ENCODE data around the gene GSTM4. TPM values are rescaled to one million over a fixed set of nuclear protein-coding genes. Genes with fewer than 3 reads are reported as not detected.
A peak's percentile ranks its signal among the peaks of the same experiment; 100 is the strongest.

The GSTM4 gene
- total and polyA plus RNA-seq, 9 of the 15 experiments (the other 6 are each of a cell fraction or from before 2014, with no cell fraction given), result 18.8 to 53.4 (median 38.8) TPM

- TF ChIP-seq THRB (CRISPR knock-in tag; conservative IDR thresholded peaks at IDR 0.05), result no peak
- no peak for TF ChIP-seq ZNF23 (CRISPR knock-in tag; IDR thresholded peaks at IDR 0.05)
- TF ChIP-seq XRCC4 (IDR thresholded peaks at IDR 0.05; ENCODE audit: extremely low read depth, insufficient read depth, insufficient read length), result no peak
- TF ChIP-seq KDM5B (IDR thresholded peaks at IDR 0.05; ENCODE audit: insufficient replicate concordance, low read depth, low read length), result no peak
- TF ChIP-seq ERF (CRISPR knock-in tag; IDR thresholded peaks at IDR 0.05), result no peak
- no peak for TF ChIP-seq SLC30A9 (CRISPR knock-in tag; IDR thresholded peaks at IDR 0.05)
- TF ChIP-seq FOXA1 (IDR thresholded peaks at IDR 0.05; ENCODE audit: borderline replicate concordance), result no peak
- TF ChIP-seq SMC3 (conservative IDR thresholded peaks at IDR 0.05; ENCODE audit: insufficient read depth, low read depth, low read length), result peak; percentile 94
- peak; percentile 25; the same call in 1 of the 2 replicates for TF ChIP-seq JUND (IDR thresholded peaks at IDR 0.05; ENCODE audit: borderline replicate concordance, low read depth, low read length)
- TF ChIP-seq JUND (tag; IDR thresholded peaks at IDR 0.05; ENCODE audit: borderline replicate concordance, low read depth, low read length), result no peak; the same call in 2 of the 3 replicates
- TF ChIP-seq MIER1 (IDR thresholded peaks at IDR 0.05; ENCODE audit: low read depth), result no peak
- TF ChIP-seq XRCC5 (IDR thresholded peaks at IDR 0.05; ENCODE audit: low read depth, low read length), result no peak
- TF ChIP-seq PRMT5 (CRISPR knock-in tag; IDR thresholded peaks at IDR 0.05), result no peak
- peak; percentile 32; the same call in 1 of the 2 replicates for TF ChIP-seq ZHX1 (conservative IDR thresholded peaks at IDR 0.05; ENCODE audit: low read length)
- TF ChIP-seq SAFB2 (IDR thresholded peaks at IDR 0.05; ENCODE audit: borderline replicate concordance, low read depth, low read length, severe bottlenecking), result no peak
- no peak for TF ChIP-seq NFRKB (IDR thresholded peaks at IDR 0.05; ENCODE audit: low read depth)
- no peak for TF ChIP-seq ZFP36 (IDR thresholded peaks at IDR 0.05; ENCODE audit: low read depth, low read length, partially characterized antibody)
- no peak for TF ChIP-seq SRSF9 (IDR thresholded peaks at IDR 0.05; ENCODE audit: borderline replicate concordance, low read depth, low read length)
- TF ChIP-seq GMEB1 (CRISPR knock-in tag; IDR thresholded peaks at IDR 0.05), result no peak
- no peak for TF ChIP-seq GATA2 (CRISPR knock-in tag; IDR thresholded peaks at IDR 0.05)
- no peak for TF ChIP-seq ZNF280A (IDR thresholded peaks at IDR 0.05; ENCODE audit: low read depth, partially characterized antibody)
Observed at GRCh38 chr1:109643385-109644230, 12.3 kb upstream of the GSTM4 start (continued).

Measured in K562 (cell line).